IMR-90 (cell line): ENCODE data around the gene PMPCA. TPM values are rescaled to one million over a fixed set of nuclear protein-coding genes. Genes with fewer than 3 reads are reported as not detected.

Experiments used
- ATAC-seq: fragments of 200-7000 bp; cut with Tn5 transposase; 2 replicates; pipeline ENCODE4 v1.9.1; 2020; ENCODE audit warnings: low read depth, mild to moderate bottlenecking, moderate library complexity
- BruUV-seq: library from RNA; stranded (reverse); fragments of 400-500 nt; replicated peaks from 2 replicates; lab custom pipeline; 2021; lab: Mats Ljungman, UMichigan
- CTCF ChIA-PET: fragments of 300-600 bp; formaldehyde crosslinking; extraction: SDS; loops from one replicate; lab custom pipeline; 2021; ENCODE audit warnings: antibody characterized with exemption; lab: Yijun Ruan, JAX
- POLR2A ChIA-PET: fragments of 300-600 bp; sonication (Branson Sonifier 250); formaldehyde crosslinking; loops from one replicate; lab custom pipeline; 2022; ENCODE audit warnings: antibody characterized with exemption; ENCODE audit not compliant: unreplicated experiment; lab: Charles Lee
- DNase-seq: peaks from one replicate; pipeline ENCODE4 v3.0.0; 2013
- H2AFZ ChIP-seq: replicated peaks from 2 replicates; pipeline ENCODE3; 2013; ENCODE audit warnings: low read length, mild to moderate bottlenecking; ENCODE audit not compliant: poor library complexity
- H2AK5ac ChIP-seq: 2 replicates; pipeline ENCODE4 v1.6.1; 2013; ENCODE audit warnings: low read depth, low read length, inconsistent platforms
- H2AK9ac ChIP-seq: replicated peaks from 2 replicates; pipeline ENCODE3; 2013; ENCODE audit warnings: mild to moderate bottlenecking, low read depth, low read length, moderate library complexity; ENCODE audit not compliant: poor library complexity
- H2BK120ac ChIP-seq: 2 replicates; pipeline ENCODE4 v1.6.1; 2013; ENCODE audit warnings: low read depth, low read length, inconsistent platforms
- H2BK15ac ChIP-seq: 3 replicates; pipeline ENCODE4 v1.6.1; 2013; ENCODE audit warnings: low read depth, low read length, inconsistent platforms
- H2BK20ac ChIP-seq: 2 replicates; pipeline ENCODE4 v1.6.1; 2013; ENCODE audit warnings: low read depth, mild to moderate bottlenecking, inconsistent platforms, low read length, moderate library complexity
- H2BK5ac ChIP-seq: 2 replicates; pipeline ENCODE4 v1.6.1; 2013; ENCODE audit warnings: mild to moderate bottlenecking, low read depth, low read length, inconsistent platforms; ENCODE audit not compliant: poor library complexity, severe bottlenecking
- H3K14ac ChIP-seq: replicated peaks from 2 replicates; pipeline ENCODE4 v1.6.1; 2013; ENCODE audit warnings: low read depth, low read length, inconsistent platforms
- H3K18ac ChIP-seq: 2 replicates; pipeline ENCODE4 v1.6.1; 2013; ENCODE audit warnings: low read depth, low read length, control low read depth
- H3K23ac ChIP-seq: 2 replicates; pipeline ENCODE4 v1.6.1; 2013; ENCODE audit warnings: low read depth, low read length, inconsistent platforms
- H3K27ac ChIP-seq: 2 replicates; pipeline ENCODE4 v1.5.1; 2013; ENCODE audit warnings: mild to moderate bottlenecking, control low read depth, low read length; ENCODE audit not compliant: insufficient read depth
- H3K27me3 ChIP-seq: 2 replicates; pipeline ENCODE4 v1.6.1; 2013; ENCODE audit warnings: low read length; ENCODE audit not compliant: control insufficient read depth, insufficient read depth
- H3K36me3 ChIP-seq: 2 replicates; pipeline ENCODE4 v1.6.1; 2013; ENCODE audit warnings: low read length, mixed read lengths; ENCODE audit not compliant: control insufficient read depth, insufficient read depth
- H3K4ac ChIP-seq: 2 replicates; pipeline ENCODE4 v1.6.1; 2013; ENCODE audit warnings: low read depth, low read length, inconsistent platforms
- H3K4me1 ChIP-seq: 2 replicates; pipeline ENCODE4 v1.6.1; 2013; ENCODE audit warnings: low read length, mixed read lengths; ENCODE audit not compliant: control insufficient read depth, insufficient read depth
- H3K4me2 ChIP-seq: 2 replicates; pipeline ENCODE4 v1.6.1; 2013; ENCODE audit warnings: low read depth, mild to moderate bottlenecking, control low read depth, low read length, moderate library complexity
- H3K4me3 ChIP-seq: 2 replicates; pipeline ENCODE4 v1.5.1; 2013; ENCODE audit warnings: low read depth, mild to moderate bottlenecking, control low read depth, low read length, moderate library complexity; ENCODE audit not compliant: insufficient read depth
- H3K56ac ChIP-seq: 2 replicates; pipeline ENCODE4 v1.6.1; 2013; ENCODE audit warnings: low read length, inconsistent platforms; ENCODE audit not compliant: insufficient read depth; ENCODE audit errors: extremely low read depth
- H3K79me1 ChIP-seq, 2 experiments: 2 replicates each; pipeline ENCODE4 v1.6.1; 2013; ENCODE audit warnings: low read length in 2 of 2, inconsistent platforms in 1 of 2, low read depth in 1 of 2
- H3K9ac ChIP-seq: 2 replicates; pipeline ENCODE4 v1.6.1; 2013; ENCODE audit warnings: low read depth, low read length, control low read depth
- H3K9me1 ChIP-seq: 2 replicates; pipeline ENCODE4 v1.6.1; 2013; ENCODE audit warnings: low read length, inconsistent platforms; ENCODE audit not compliant: insufficient read depth
- H3K9me3 ChIP-seq: 2 replicates; pipeline ENCODE4 v1.6.1; 2013; ENCODE audit warnings: low read length; ENCODE audit not compliant: control insufficient read depth, insufficient read depth
- H4K20me1 ChIP-seq: 2 replicates; pipeline ENCODE4 v1.6.1; 2013; ENCODE audit warnings: low read length, inconsistent platforms; ENCODE audit not compliant: insufficient read depth
- H4K5ac ChIP-seq: 2 replicates; pipeline ENCODE4 v1.6.1; 2013; ENCODE audit warnings: mild to moderate bottlenecking, low read depth, low read length, control low read depth
- H4K8ac ChIP-seq, 2 experiments: 2 replicates each; pipeline ENCODE4 v1.6.1; 2013; ENCODE audit warnings: low read depth in 2 of 2, low read length in 2 of 2, control low read depth in 1 of 2, inconsistent platforms in 1 of 2
- H4K91ac ChIP-seq: 2 replicates; pipeline ENCODE4 v1.6.1; 2013; ENCODE audit warnings: low read depth, low read length, inconsistent platforms; ENCODE audit not compliant: insufficient read depth
- BHLHE40 ChIP-seq: fragments of 150-350 bp; IDR thresholded peaks from 2 replicates; pipeline ENCODE4 v1.6.1; 2016; ENCODE audit warnings: mild to moderate bottlenecking, low read depth, low read length
- CEBPB ChIP-seq: IDR thresholded peaks from 2 replicates; pipeline ENCODE4 v1.6.1; 2012; ENCODE audit warnings: low read depth, low read length, improper control_type of control experiment
- CHD1 ChIP-seq: IDR thresholded peaks from 2 replicates; pipeline ENCODE4 v1.6.1; 2012; ENCODE audit warnings: low read depth, low read length, improper control_type of control experiment
- FOS ChIP-seq: fragments of 150-350 bp; IDR thresholded peaks from 2 replicates; pipeline ENCODE4 v1.6.1; 2016; ENCODE audit warnings: low read depth, low read length
- MAFK ChIP-seq: IDR thresholded peaks from 2 replicates; pipeline ENCODE4 v1.6.1; 2012; ENCODE audit warnings: low read depth, low read length, improper control_type of control experiment
- MAZ ChIP-seq: IDR thresholded peaks from 2 replicates; pipeline ENCODE4 v1.6.1; 2012; ENCODE audit warnings: low read depth, mild to moderate bottlenecking, low read length, improper control_type of control experiment, moderate library complexity, borderline replicate concordance
- MXI1 ChIP-seq: IDR thresholded peaks from 2 replicates; pipeline ENCODE4 v1.6.1; 2012; ENCODE audit warnings: low read depth, mild to moderate bottlenecking, low read length, moderate library complexity, borderline replicate concordance
- NFE2L2 ChIP-seq: fragments of 150-350 bp; IDR thresholded peaks from 2 replicates; pipeline ENCODE4 v1.6.1; 2016; ENCODE audit warnings: low read depth, mild to moderate bottlenecking, low read length
- POLR2A ChIP-seq: IDR thresholded peaks from 2 replicates; pipeline ENCODE4 v1.6.1; 2012; ENCODE audit warnings: mild to moderate bottlenecking, low read depth, low read length
- RAD21 ChIP-seq: IDR thresholded peaks from 2 replicates; pipeline ENCODE4 v1.6.1; 2012; ENCODE audit warnings: low read length, improper control_type of control experiment
- RCOR1 ChIP-seq: IDR thresholded peaks from 2 replicates; pipeline ENCODE4 v1.6.1; 2012; ENCODE audit warnings: mild to moderate bottlenecking, low read length, improper control_type of control experiment; ENCODE audit not compliant: insufficient replicate concordance
- RFX5 ChIP-seq: IDR thresholded peaks from 2 replicates; pipeline ENCODE4 v1.8.0; 2012; ENCODE audit warnings: low read depth, mild to moderate bottlenecking, low read length, moderate library complexity
- SMC3 ChIP-seq: fragments of 150-350 bp; IDR thresholded peaks from 2 replicates; pipeline ENCODE4 v1.6.1; 2016; ENCODE audit warnings: low read depth, mild to moderate bottlenecking, antibody characterized with exemption, low read length, moderate library complexity
- USF2 ChIP-seq: fragments of 150-350 bp; IDR thresholded peaks from 2 replicates; pipeline ENCODE4 v1.6.1; 2017; ENCODE audit warnings: mild to moderate bottlenecking, antibody characterized with exemption, low read length, low read depth
- WGBS, 2 experiments: methylation state at CpG; one replicate each; pipeline versions ENCODE4 v1.1.5 to v1.1.7; 2013; ENCODE audit warnings: missing lambda C conversion rate in 2 of 2; ENCODE audit not compliant: insufficient read length in 1 of 2; ENCODE audit errors: extremely low coverage in 2 of 2; 5-methylcytosine and 5-hydroxymethylcytosine counted together
- dilution Hi-C: fragments of 300-500 bp; cut with HindIII; formaldehyde crosslinking; loops from one replicate; pipeline ENCODE4 v1.14.3; 2018; ENCODE audit warnings: low sequenced_read_pairs; ENCODE audit not compliant: unreplicated experiment
- in situ Hi-C: fragments of 300-500 bp; cut with MboI; formaldehyde crosslinking; loops from 3 replicates; pipeline ENCODE4 v1.14.3; 2019; ENCODE audit warnings: low sequenced_read_pairs, inconsistent platforms, mixed read lengths
- intact Hi-C: fragments of 100-400 bp; cut with micrococcal nuclease; formaldehyde crosslinking; loops from 2 replicates; pipeline ENCODE4 v1.10.0; 2022
- polyA plus RNA-seq, 3 experiments: library from polyadenylated mRNA; depleted of rRNA; stranded (reverse); fragments of >200 nt; gene quantifications; 2 replicates each; pipeline ENCODE4 v1.2.3, GENCODE V29; 2012; ENCODE audit warnings: low replicate concordance in 1 of 3
- total RNA-seq: library from RNA; depleted of rRNA; stranded (reverse); fragments of >200 nt; gene quantifications from 2 replicates; pipeline ENCODE4 v1.2.3, GENCODE V29; 2012
- TF ChIP-seq, protein P1 (sequence below): fragments of 150-350 bp; IDR thresholded peaks from 2 replicates; pipeline ENCODE4 v1.6.1; 2016; ENCODE audit warnings: low read depth, mild to moderate bottlenecking, low read length, moderate library complexity, borderline replicate concordance
- TF ChIP-seq, protein P2 (sequence below): conservative IDR thresholded peaks from 2 replicates; pipeline ENCODE4 v1.5.1; 2012; ENCODE audit warnings: mild to moderate bottlenecking, low read depth, low read length, improper control_type of control experiment

The PMPCA gene
- total and polyA plus RNA-seq, 2 of the 4 experiments (the other 2 are of a cell fraction), result 62.6 to 95.8 TPM

DNA sequence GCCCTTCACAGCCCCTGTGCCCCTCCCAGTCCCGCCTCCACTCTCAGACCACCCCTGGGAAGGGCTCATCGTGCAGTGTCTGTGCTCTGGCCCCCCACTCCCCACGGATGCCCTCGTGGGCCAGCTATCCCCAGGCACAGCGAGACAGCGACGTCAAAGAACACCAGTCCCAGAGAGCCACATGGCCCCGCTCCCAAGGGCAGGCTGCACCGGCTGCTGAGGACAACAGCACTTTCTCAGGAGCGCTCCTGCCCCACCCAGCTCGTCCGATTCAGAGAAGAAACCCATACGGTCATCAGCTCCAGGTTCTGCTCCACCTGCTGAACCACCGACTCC, 5.7 kb upstream of the PMPCA start:
- H3K9ac ChIP-seq, result no peak overlapping the region
- H4K5ac ChIP-seq, result no peak overlapping the region
- intact Hi-C loops, result loop anchor here (5.0 kb wide), 1 partner anchor 77 kb away; the partner anchor contains the start of gene GPSM1
- H4K8ac ChIP-seq, result no peak overlapping the region
- H2AK5ac ChIP-seq, result no peak overlapping the region
- no peak overlapping the region for H2BK5ac ChIP-seq
- no peaks in the 10 kb centered on the region for H3K27me3 ChIP-seq
- H3K4me1 ChIP-seq, result peaks cover 7% of the 10 kb centered on the region
- peaks cover 9% of the 10 kb centered on the region for H4K20me1 ChIP-seq
- H3K23ac ChIP-seq, result no peak overlapping the region
- H3K36me3 ChIP-seq, result peaks cover 40% of the 10 kb centered on the region
- ChIA-PET CTCF (no interaction called here), POLR2A (no interaction called here)
- H3K4me3 ChIP-seq, result no peak overlapping the region
- H3K18ac ChIP-seq, result no peak overlapping the region
- no peak for TF ChIP-seq CEBPB
- no peak for TF ChIP-seq RAD21
- TF ChIP-seq MXI1, result no peak
- no peak for TF ChIP-seq CHD1
- TF ChIP-seq FOS, result no peak
- TF ChIP-seq RCOR1, result no peak
- TF ChIP-seq USF2, result no peak
- TF ChIP-seq, protein P1, sequence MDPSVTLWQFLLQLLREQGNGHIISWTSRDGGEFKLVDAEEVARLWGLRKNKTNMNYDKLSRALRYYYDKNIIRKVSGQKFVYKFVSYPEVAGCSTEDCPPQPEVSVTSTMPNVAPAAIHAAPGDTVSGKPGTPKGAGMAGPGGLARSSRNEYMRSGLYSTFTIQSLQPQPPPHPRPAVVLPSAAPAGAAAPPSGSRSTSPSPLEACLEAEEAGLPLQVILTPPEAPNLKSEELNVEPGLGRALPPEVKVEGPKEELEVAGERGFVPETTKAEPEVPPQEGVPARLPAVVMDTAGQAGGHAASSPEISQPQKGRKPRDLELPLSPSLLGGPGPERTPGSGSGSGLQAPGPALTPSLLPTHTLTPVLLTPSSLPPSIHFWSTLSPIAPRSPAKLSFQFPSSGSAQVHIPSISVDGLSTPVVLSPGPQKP, result no peak
- TF ChIP-seq, protein P2, sequence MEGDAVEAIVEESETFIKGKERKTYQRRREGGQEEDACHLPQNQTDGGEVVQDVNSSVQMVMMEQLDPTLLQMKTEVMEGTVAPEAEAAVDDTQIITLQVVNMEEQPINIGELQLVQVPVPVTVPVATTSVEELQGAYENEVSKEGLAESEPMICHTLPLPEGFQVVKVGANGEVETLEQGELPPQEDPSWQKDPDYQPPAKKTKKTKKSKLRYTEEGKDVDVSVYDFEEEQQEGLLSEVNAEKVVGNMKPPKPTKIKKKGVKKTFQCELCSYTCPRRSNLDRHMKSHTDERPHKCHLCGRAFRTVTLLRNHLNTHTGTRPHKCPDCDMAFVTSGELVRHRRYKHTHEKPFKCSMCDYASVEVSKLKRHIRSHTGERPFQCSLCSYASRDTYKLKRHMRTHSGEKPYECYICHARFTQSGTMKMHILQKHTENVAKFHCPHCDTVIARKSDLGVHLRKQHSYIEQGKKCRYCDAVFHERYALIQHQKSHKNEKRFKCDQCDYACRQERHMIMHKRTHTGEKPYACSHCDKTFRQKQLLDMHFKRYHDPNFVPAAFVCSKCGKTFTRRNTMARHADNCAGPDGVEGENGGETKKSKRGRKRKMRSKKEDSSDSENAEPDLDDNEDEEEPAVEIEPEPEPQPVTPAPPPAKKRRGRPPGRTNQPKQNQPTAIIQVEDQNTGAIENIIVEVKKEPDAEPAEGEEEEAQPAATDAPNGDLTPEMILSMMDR, result no peak
- TF ChIP-seq POLR2A, result no peak
- TF ChIP-seq MAFK, result no peak
- TF ChIP-seq SMC3, result no peak
- no peak for TF ChIP-seq MAZ
- TF ChIP-seq NFE2L2, result no peak
- TF ChIP-seq BHLHE40, result no peak
- TF ChIP-seq RFX5, result no peak
- H3K14ac ChIP-seq, result no peak overlapping the region
- no peak overlapping the region for H2BK15ac ChIP-seq
- 0 out of 2 replicates have a peak, but pooled peaks cover 5% of the 10 kb centered on the region for H3K9me1 ChIP-seq
- no peak overlapping the region for H3K56ac ChIP-seq
- no peak overlapping the region for H3K4me2 ChIP-seq
- no peak overlapping the region for H2AFZ ChIP-seq
- no peak overlapping the region for H2BK120ac ChIP-seq
- ATAC-seq (no peak), DNase-seq (no peak)
- H2AK9ac ChIP-seq, result no peak overlapping the region
- no peak overlapping the region for H3K27ac ChIP-seq
- WGBS, 2 experiments, result 91% methylated on average over 12 of the region's 14 CpGs; no CpG with 5 or more reads in 1 of the 2 experiments
- in situ Hi-C loops, result loop anchor here (5.0 kb wide), 1 partner anchor 82 kb away; no protein-coding TSS in a partner anchor
- dilution Hi-C loops, result no loop called here
- H3K4ac ChIP-seq, result no peak overlapping the region
- BruUV-seq, result no TSS peak
- no peak overlapping the region for H4K91ac ChIP-seq
- H2BK20ac ChIP-seq, result no peak overlapping the region
- no peaks in the 10 kb centered on the region for H3K9me3 ChIP-seq
- peaks cover 9 to 26% of the 10 kb centered on the region in 2 experiments for H3K79me1 ChIP-seq
